ENCODE data around the gene MIPOL1. TPM values are rescaled to one million over a fixed set of nuclear protein-coding genes. Genes with fewer than 3 reads are reported as not detected.
A peak's percentile ranks its signal among the peaks of the same experiment; 100 is the strongest.

The MIPOL1 gene
- total and polyA plus RNA-seq, 9 of the 15 experiments (the other 6 are each of a cell fraction or from before 2014, with no cell fraction given), result 6.7 to 21.9 (median 12.4) TPM

DNA sequence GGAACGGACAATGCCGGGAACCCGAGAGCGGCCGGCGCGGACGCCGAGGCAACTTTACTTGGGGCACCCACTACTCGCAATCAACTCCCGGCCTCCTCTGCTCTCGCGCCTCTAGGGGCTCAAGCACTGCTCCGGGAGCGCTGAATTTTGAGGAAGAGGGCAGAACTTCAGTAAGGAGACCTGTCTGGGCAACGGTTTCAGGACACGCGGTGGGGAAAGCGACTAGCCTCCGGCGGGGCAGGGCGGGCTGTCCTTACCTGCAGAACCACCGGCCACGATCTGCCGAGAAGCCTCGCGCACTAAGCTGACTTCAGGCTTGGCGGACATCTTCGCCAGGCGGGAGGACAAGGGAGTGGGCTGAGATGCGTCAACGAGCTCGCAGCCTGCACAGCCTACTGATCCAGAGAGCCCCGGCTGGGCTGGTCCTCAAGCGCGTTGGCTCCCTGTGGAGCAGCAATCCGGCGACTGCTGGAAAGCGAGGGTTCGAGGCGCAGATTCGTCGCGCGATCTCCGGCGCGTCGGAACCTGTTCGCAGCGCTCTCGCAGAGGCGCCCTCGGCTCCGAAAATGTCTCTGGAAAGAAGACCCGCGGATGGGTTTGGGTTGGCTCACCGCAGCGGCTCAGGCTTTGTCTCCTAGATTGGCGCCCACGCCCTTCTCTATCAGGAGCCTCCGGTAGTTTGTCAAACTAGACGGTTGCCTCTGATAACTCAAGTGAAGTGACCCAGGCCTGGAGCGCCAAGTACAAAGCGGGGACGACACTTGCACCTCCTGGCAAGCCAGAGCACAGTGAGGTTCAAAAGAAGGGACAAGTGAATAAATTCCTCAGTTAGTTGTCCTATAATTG, 25.5 kb upstream of the MIPOL1 start, which contains the start of gene SLC25A21 (continued):
- TF ChIP-seq HMBOX1 (IDR thresholded peaks at IDR 0.05) (peak; percentile 19; the same call in 1 of the 2 replicates), NEUROD1 (IDR thresholded peaks at IDR 0.05; ENCODE audit: borderline replicate concordance, low read depth, low read length, partially characterized antibody) (peak; percentile 41), CBFA2T3 (IDR thresholded peaks at IDR 0.05) (peak; percentile 72), FIP1L1 (IDR thresholded peaks at IDR 0.05; ENCODE audit: low read depth, low read length, poor library complexity, severe bottlenecking) (peak; percentile 69), MYC (IDR thresholded peaks at IDR 0.05; ENCODE audit: low read depth, low read length) (peak; percentile 37; the same call in 1 of the 2 replicates), MYC (CRISPR knock-in tag; IDR thresholded peaks at IDR 0.05; ENCODE audit: borderline replicate concordance, low read depth) (peak; percentile 76; the same call in 1 of the 2 replicates), TAF1 (IDR thresholded peaks at IDR 0.05; ENCODE audit: control insufficient read depth, extremely low read depth, insufficient read depth, low read length, severe bottlenecking) (peak; percentile 89), CTCF (IDR thresholded peaks at IDR 0.05 in 2 of 3, conservative IDR thresholded peaks at IDR 0.05 in 1 of 3; ENCODE audit: insufficient read depth in 2 of 3, low read depth in 1 of 3, low read length in 3 of 3) (0 out of 6 replicates have a peak, but pooled peaks of 1 of the 3 experiments have one; percentile 6), GTF2E2 (tag; IDR thresholded peaks at IDR 0.05) (peak; percentile 91), CHD2 (IDR thresholded peaks at IDR 0.05; ENCODE audit: low read depth, low read length) (peak; percentile 40; the same call in 1 of the 2 replicates), ZEB2 (IDR thresholded peaks at IDR 0.05) (peak; percentile 75), REST (IDR thresholded peaks at IDR 0.05; ENCODE audit: borderline replicate concordance) (0 out of 2 replicates have a peak, but pooled peaks have one; percentile 3), REST (CRISPR knock-in tag; IDR thresholded peaks at IDR 0.05; ENCODE audit: low read depth) (no peak), ZKSCAN1 (IDR thresholded peaks at IDR 0.05; ENCODE audit: low read depth, low read length) (no peak), CBX1 (IDR thresholded peaks at IDR 0.05; ENCODE audit: low read depth) (peak; percentile 77; the same call in 1 of the 2 replicates), CCNT2 (IDR thresholded peaks at IDR 0.05; ENCODE audit: borderline replicate concordance, extremely low read depth, insufficient read length, low read depth, low read length) (peak; percentile 40)

All from K562 (cell line).